ENCODE data around the gene SEPTIN14.

- TF ChIP-seq CTCF (IDR thresholded peaks at IDR 0.05) (no peak), REST (IDR thresholded peaks at IDR 0.05; ENCODE audit: insufficient read depth in 1 of 2, low read depth in 2 of 2, low read length in 1 of 2) (no peak), SIN3A (IDR thresholded peaks at IDR 0.05; ENCODE audit: borderline replicate concordance, insufficient read depth, low read depth, low read length) (no peak), POLR2AphosphoS5 (IDR thresholded peaks at IDR 0.05; ENCODE audit: low read depth, low read length) (no peak), TCF7L2 (IDR thresholded peaks at IDR 0.05; ENCODE audit: low read depth, low read length) (no peak)
Measured at GRCh38 chr7:55794527-55794926, 68.0 kb downstream of the SEPTIN14 start.

Data from Panc1 (cell line).